SKM-1 (cell line): ENCODE data around the gene RARS2.
"Not testable (repeated sequence)": the region's sequence is repeated elsewhere in the genome, so short reads cannot be mapped to it uniquely, and the experiment has no call there.

ENCODE experiments used
- DNase-seq: peaks from one replicate; lab custom pipeline; 2025; ENCODE audit not compliant: unreplicated experiment; lab: John Stamatoyannopoulos, UW

The RARS2 gene

GRCh38 chr6:87501809-87502572, 87.8 kb downstream of the RARS2 start:
- DNase-seq = no peak

- no peak for DNase-seq
Observed at GRCh38 chr6:87498048-87498447, 91.7 kb downstream of the RARS2 start.

GRCh38 chr6:87494761-87495422, 94.9 kb downstream of the RARS2 start:
- no peak for DNase-seq

GRCh38 chr6:87489326-87489725, 100.5 kb downstream of the RARS2 start:
- not testable (repeated sequence) for DNase-seq

- DNase-seq = no peak
Observed at GRCh38 chr6:87487555-87487954, 102.2 kb downstream of the RARS2 start.

- no peak for DNase-seq
Observed at GRCh38 chr6:87484491-87484890, 105.3 kb downstream of the RARS2 start.

GRCh38 chr6:87483929-87484328, 105.9 kb downstream of the RARS2 start:
- peak; percentile 32 for DNase-seq

- peak; percentile 78 for DNase-seq
Observed at GRCh38 chr6:87482366-87482765, 107.4 kb downstream of the RARS2 start.

GRCh38 chr6:87481931-87482330, 107.9 kb downstream of the RARS2 start:
- DNase-seq = peak; percentile 28

- DNase-seq = peak; percentile 10
Observed at GRCh38 chr6:87473419-87473903, 116.3 kb downstream of the RARS2 start.

- peak; percentile 79 for DNase-seq
Observed at GRCh38 chr6:87472525-87473418, 117.0 kb downstream of the RARS2 start, which contains the start of gene SLC35A1. Gene SLC35A1 (plus strand): TSS chr6:87472974. CDS start chr6:87473004, 30 bp downstream.

GRCh38 chr6:87465051-87465450, 124.7 kb downstream of the RARS2 start:
- no peak for DNase-seq
